CD8-positive, alpha-beta memory T cell (primary cell): ENCODE results near the gene ABAT. TPM values are rescaled to one million over a fixed set of nuclear protein-coding genes. Genes with fewer than 3 reads are reported as not detected.

Experiments used
- CTCF ChIA-PET: fragments of 350-600 bp; sonication (Branson Sonifier 250); formaldehyde crosslinking; loops from one replicate; lab custom pipeline; 2021; ENCODE audit warnings: antibody characterized with exemption; lab: Charles Lee
- POLR2A ChIA-PET: fragments of 350-600 bp; sonication (Branson Sonifier 250); formaldehyde crosslinking; loops from one replicate; lab custom pipeline; 2021; ENCODE audit warnings: antibody characterized with exemption; lab: Charles Lee
- DNase-seq, 5 donors: peaks; one replicate each; pipeline versions ENCODE4 v3.0.0 to v3.0.0-alpha.2; 2020 to 2022; ENCODE audit warnings: mixed read lengths in 1 of 5
- H3K27ac ChIP-seq: one replicate; pipeline ENCODE4 v1.7.0; 2013; ENCODE audit warnings: low read depth, mild to moderate bottlenecking, low read length, moderate library complexity
- H3K27me3 ChIP-seq: 2 replicates; pipeline ENCODE4 v1.7.0; 2013; ENCODE audit warnings: low read length, mild to moderate bottlenecking; ENCODE audit not compliant: insufficient read depth, poor library complexity, severe bottlenecking
- H3K36me3 ChIP-seq: 2 replicates; pipeline ENCODE4 v1.7.0; 2013; ENCODE audit warnings: mild to moderate bottlenecking, low read length, moderate library complexity; ENCODE audit not compliant: insufficient read depth
- H3K4me1 ChIP-seq: 2 replicates; pipeline ENCODE4 v1.7.0; 2013; ENCODE audit warnings: mild to moderate bottlenecking, low read length, moderate library complexity; ENCODE audit not compliant: insufficient read depth
- H3K4me3 ChIP-seq: 2 replicates; pipeline ENCODE4 v1.7.0; 2013; ENCODE audit warnings: mild to moderate bottlenecking, low read length
- H3K9me3 ChIP-seq: 2 replicates; pipeline ENCODE4 v1.7.0; 2013; ENCODE audit warnings: mild to moderate bottlenecking, low read length
- H3K27ac Mint-ChIP-seq, 8 donors: one replicate each; pipeline ENCODE4 v1.8.0; 2020 to 2021; ENCODE audit warnings: mixed read lengths in 8 of 8, mild to moderate bottlenecking in 6 of 8, inconsistent platforms in 3 of 8, moderate library complexity in 3 of 8
- H3K27me3 Mint-ChIP-seq, 2 donors: one replicate each; pipeline ENCODE4 v1.8.0; 2020 to 2021; ENCODE audit warnings: mixed read lengths in 2 of 2, mild to moderate bottlenecking in 1 of 2, moderate library complexity in 1 of 2
- H3K36me3 Mint-ChIP-seq, 3 donors: one replicate each; pipeline ENCODE4 v1.8.0; 2020 to 2021; ENCODE audit warnings: mixed read lengths in 3 of 3, inconsistent platforms in 1 of 3, mild to moderate bottlenecking in 1 of 3
- H3K4me1 Mint-ChIP-seq, 3 donors: one replicate each; pipeline ENCODE4 v1.8.0; 2020 to 2021; ENCODE audit warnings: mixed read lengths in 3 of 3, inconsistent platforms in 1 of 3, mild to moderate bottlenecking in 1 of 3
- H3K4me3 Mint-ChIP-seq, 7 donors: one replicate each; pipeline ENCODE4 v1.8.0; 2020 to 2021; ENCODE audit warnings: mixed read lengths in 7 of 7, mild to moderate bottlenecking in 6 of 7, moderate library complexity in 4 of 7, inconsistent platforms in 2 of 7
- H3K9me3 Mint-ChIP-seq, 5 donors: one replicate each; pipeline ENCODE4 v1.8.0; 2020 to 2022; ENCODE audit warnings: mixed read lengths in 5 of 5, mild to moderate bottlenecking in 3 of 5, moderate library complexity in 2 of 5, inconsistent platforms in 1 of 5
- polyA plus RNA-seq: library from polyadenylated mRNA; unstranded; fragments of 300-500 nt; fragmentation: Illumina TruSeq; gene quantifications from one replicate; pipeline ENCODE4 v1.2.3, GENCODE V29; 2021
- total RNA-seq, 2 experiments: library from RNA; stranded (reverse); gene quantifications; one replicate each; pipeline ENCODE4 v1.2.3, GENCODE V29; 2021

The ABAT gene
- total and polyA plus RNA-seq, 3 experiments from 2014 or later = 3.0 to 10.1 (median 9.8) TPM

GRCh38 chr16:8806272-8806983 is 132.0 kb downstream of the ABAT start:
- Histone ChIP-seq H3K36me3 (peaks cover 68% of the 10 kb centered on the region), H3K4me1 (no peaks in the 10 kb centered on the region), H3K27ac (no peak overlapping the region), H3K27me3 (no peaks in the 10 kb centered on the region), H3K9me3 (no peaks in the 10 kb centered on the region), H3K4me3 (no peak overlapping the region)
- Mint-ChIP-seq H3K36me3 (peaks cover 6 to 81% (median 34%) of the 10 kb centered on the region in 3 donors), H3K27me3 (no peaks in the 10 kb centered on the region), H3K27ac (no peak overlapping the region), H3K9me3 (no peaks in the 10 kb centered on the region), H3K4me1 (peaks cover 1 to 12% (median 4%) of the 10 kb centered on the region in 3 donors), H3K4me3 (no peak overlapping the region)
- no peak for DNase-seq
- ChIA-PET POLR2A (no interaction called here), CTCF (interaction anchor here (1.1 to 1.2 kb wide), 2 partner anchors 14 to 18 kb away, joined by 3 read pairs; no protein-coding TSS in a partner anchor)

GRCh38 chr16:8807189-8807588 is 132.8 kb downstream of the ABAT start:
- H3K4me1 Mint-ChIP-seq = peaks cover 1 to 7% (median 4%) of the 10 kb centered on the region in 3 donors
- no peaks in the 10 kb centered on the region for H3K27me3 Mint-ChIP-seq
- Histone ChIP-seq H3K4me1 (no peaks in the 10 kb centered on the region), H3K36me3 (peaks cover 70% of the 10 kb centered on the region), H3K27me3 (no peaks in the 10 kb centered on the region), H3K9me3 (no peaks in the 10 kb centered on the region), H3K4me3 (no peak overlapping the region), H3K27ac (no peak overlapping the region)
- ChIA-PET POLR2A (no interaction called here), CTCF (interaction anchor here (1.1 kb wide), 1 partner anchor 13 kb away, joined by 3 read pairs; no protein-coding TSS in a partner anchor)
- H3K27ac Mint-ChIP-seq = peak overlapping the region in 1 of 8 donors; percentile 77
- H3K4me3 Mint-ChIP-seq = no peak overlapping the region
- DNase-seq = no peak
- H3K9me3 Mint-ChIP-seq = no peaks in the 10 kb centered on the region
- peaks cover 6 to 82% (median 34%) of the 10 kb centered on the region in 3 donors for H3K36me3 Mint-ChIP-seq

- POLR2A ChIA-PET = no interaction called here
Observed at GRCh38 chr16:8808009-8808408, 133.6 kb downstream of the ABAT start.

GRCh38 chr16:8808613-8809353 is 134.4 kb downstream of the ABAT start:
- no peak for DNase-seq
- POLR2A ChIA-PET = no interaction called here
- H3K27me3 ChIP-seq = no peaks in the 10 kb centered on the region
- H3K27ac ChIP-seq = no peak overlapping the region
- Mint-ChIP-seq H3K9me3 (no peaks in the 10 kb centered on the region), H3K27ac (peak overlapping the region in 2 of 8 donors; percentile 1 to 6), H3K4me3 (no peak overlapping the region), H3K36me3 (peaks cover 6 to 84% (median 31%) of the 10 kb centered on the region in 3 donors), H3K27me3 (no peaks in the 10 kb centered on the region), H3K4me1 (peaks cover 0 to 4% (median 0%) of the 10 kb centered on the region in 3 donors)
- no peaks in the 10 kb centered on the region for H3K4me1 ChIP-seq
- CTCF ChIA-PET = interaction anchor here (0.6 kb wide), 1 partner anchor 8 kb away, joined by 3 read pairs; no protein-coding TSS in a partner anchor
- no peak overlapping the region for H3K4me3 ChIP-seq
- no peaks in the 10 kb centered on the region for H3K9me3 ChIP-seq
- H3K36me3 ChIP-seq = peaks cover 78% of the 10 kb centered on the region

More at GRCh38 chr16:8808009-8808408, 133.6 kb downstream of the ABAT start:
- no peak overlapping the region for H3K27ac Mint-ChIP-seq
- no peak overlapping the region for H3K4me3 ChIP-seq
- CTCF ChIA-PET = no interaction called here
- no peaks in the 10 kb centered on the region for H3K9me3 Mint-ChIP-seq
- no peaks in the 10 kb centered on the region for H3K9me3 ChIP-seq
- H3K27ac ChIP-seq = no peak overlapping the region
- H3K36me3 ChIP-seq = peaks cover 74% of the 10 kb centered on the region
- no peaks in the 10 kb centered on the region for H3K27me3 Mint-ChIP-seq
- H3K4me3 Mint-ChIP-seq = no peak overlapping the region
- DNase-seq = no peak
- H3K4me1 Mint-ChIP-seq = peaks cover 1 to 4% (median 3%) of the 10 kb centered on the region in 3 donors
- no peaks in the 10 kb centered on the region for H3K27me3 ChIP-seq
- no peaks in the 10 kb centered on the region for H3K4me1 ChIP-seq
- H3K36me3 Mint-ChIP-seq = peaks cover 6 to 82% (median 32%) of the 10 kb centered on the region in 3 donors

- Histone ChIP-seq H3K36me3 (peaks cover 66% of the 10 kb centered on the region), H3K4me1 (peaks cover 8% of the 10 kb centered on the region), H3K9me3 (no peaks in the 10 kb centered on the region), H3K27ac (no peak overlapping the region), H3K4me3 (no peak overlapping the region), H3K27me3 (no peaks in the 10 kb centered on the region)
- H3K27me3 Mint-ChIP-seq = no peaks in the 10 kb centered on the region
- H3K4me1 Mint-ChIP-seq = peaks cover 9 to 14% (median 13%) of the 10 kb centered on the region in 3 donors
- H3K4me3 Mint-ChIP-seq = no peak overlapping the region
- DNase-seq = no peak
- H3K27ac Mint-ChIP-seq = peak overlapping the region in 2 of 8 donors; percentile 11 to 72
- H3K36me3 Mint-ChIP-seq = peaks cover 21 to 86% (median 33%) of the 10 kb centered on the region in 3 donors
- POLR2A ChIA-PET = no interaction called here
- no peaks in the 10 kb centered on the region for H3K9me3 Mint-ChIP-seq
- CTCF ChIA-PET = no interaction called here
Observed at GRCh38 chr16:8812162-8812843, 137.9 kb downstream of the ABAT start.

GRCh38 chr16:8814095-8814806 is 139.8 kb downstream of the ABAT start:
- ChIA-PET CTCF (no interaction called here), POLR2A (no interaction called here)
- H3K36me3 ChIP-seq = peaks cover 54% of the 10 kb centered on the region
- no peaks in the 10 kb centered on the region for H3K27me3 ChIP-seq
- Mint-ChIP-seq H3K27me3 (no peaks in the 10 kb centered on the region), H3K27ac (peak overlapping the region in 4 of 8 donors; percentile 31 to 69 (median 58)), H3K4me1 (peaks cover 15 to 24% (median 21%) of the 10 kb centered on the region in 3 donors), H3K9me3 (no peaks in the 10 kb centered on the region), H3K4me3 (no peak overlapping the region), H3K36me3 (peaks cover 18 to 81% (median 26%) of the 10 kb centered on the region in 3 donors)
- H3K4me1 ChIP-seq = peaks cover 12% of the 10 kb centered on the region
- no peak for DNase-seq
- no peak overlapping the region for H3K4me3 ChIP-seq
- no peaks in the 10 kb centered on the region for H3K9me3 ChIP-seq
- H3K27ac ChIP-seq = no peak overlapping the region

- peaks cover 12% of the 10 kb centered on the region for H3K4me1 ChIP-seq
- peaks cover 36% of the 10 kb centered on the region for H3K36me3 ChIP-seq
- Mint-ChIP-seq H3K36me3 (peaks cover 18 to 78% (median 25%) of the 10 kb centered on the region in 3 donors), H3K27ac (peak overlapping the region in 7 of 8 donors; percentile 21 to 88 (median 54)), H3K27me3 (no peaks in the 10 kb centered on the region), H3K4me1 (peaks cover 20 to 24% (median 21%) of the 10 kb centered on the region in 3 donors), H3K9me3 (no peaks in the 10 kb centered on the region), H3K4me3 (peak overlapping the region in 1 of 7 donors; percentile 13)
- CTCF ChIA-PET = no interaction called here
- H3K9me3 ChIP-seq = no peaks in the 10 kb centered on the region
- no peak overlapping the region for H3K27ac ChIP-seq
- no peaks in the 10 kb centered on the region for H3K27me3 ChIP-seq
- H3K4me3 ChIP-seq = no peak overlapping the region
- POLR2A ChIA-PET = no interaction called here
- DNase-seq = peak in 2 of 5 donors; percentile 28 to 45
Observed at GRCh38 chr16:8816967-8817655, 142.7 kb downstream of the ABAT start.
